HUES6 (cell line): ENCODE measurements around the gene NTN5.
"Not testable (repeated sequence)": the region's sequence is repeated elsewhere in the genome, so short reads cannot be mapped to it uniquely, and the experiment has no call there.

Experiments
- H3K27ac ChIP-seq: 2 replicates; pipeline ENCODE4 v1.7.0; 2013; ENCODE audit warnings: low read depth, mild to moderate bottlenecking, low read length, inconsistent platforms
- H3K27me3 ChIP-seq: 2 replicates; pipeline ENCODE4 v1.6.1; 2013; ENCODE audit warnings: low read length; ENCODE audit not compliant: control insufficient read depth, insufficient read depth
- H3K36me3 ChIP-seq: 2 replicates; pipeline ENCODE4 v1.6.1; 2013; ENCODE audit warnings: low read length; ENCODE audit not compliant: control insufficient read depth, insufficient read depth
- H3K4me1 ChIP-seq: 2 replicates; pipeline ENCODE4 v1.6.1; 2013; ENCODE audit warnings: low read length; ENCODE audit not compliant: control insufficient read depth, insufficient read depth
- H3K4me3 ChIP-seq: 2 replicates; pipeline ENCODE4 v1.5.1; 2013; ENCODE audit warnings: low read depth, low read length
- H3K9ac ChIP-seq: one replicate; pipeline ENCODE4 v1.6.1; 2013; ENCODE audit warnings: mild to moderate bottlenecking, low read length
- H3K9me3 ChIP-seq: 2 replicates; pipeline ENCODE4 v1.6.1; 2013; ENCODE audit warnings: low read depth, low read length; ENCODE audit not compliant: control insufficient read depth, insufficient read depth

Gene NTN5

DNA sequence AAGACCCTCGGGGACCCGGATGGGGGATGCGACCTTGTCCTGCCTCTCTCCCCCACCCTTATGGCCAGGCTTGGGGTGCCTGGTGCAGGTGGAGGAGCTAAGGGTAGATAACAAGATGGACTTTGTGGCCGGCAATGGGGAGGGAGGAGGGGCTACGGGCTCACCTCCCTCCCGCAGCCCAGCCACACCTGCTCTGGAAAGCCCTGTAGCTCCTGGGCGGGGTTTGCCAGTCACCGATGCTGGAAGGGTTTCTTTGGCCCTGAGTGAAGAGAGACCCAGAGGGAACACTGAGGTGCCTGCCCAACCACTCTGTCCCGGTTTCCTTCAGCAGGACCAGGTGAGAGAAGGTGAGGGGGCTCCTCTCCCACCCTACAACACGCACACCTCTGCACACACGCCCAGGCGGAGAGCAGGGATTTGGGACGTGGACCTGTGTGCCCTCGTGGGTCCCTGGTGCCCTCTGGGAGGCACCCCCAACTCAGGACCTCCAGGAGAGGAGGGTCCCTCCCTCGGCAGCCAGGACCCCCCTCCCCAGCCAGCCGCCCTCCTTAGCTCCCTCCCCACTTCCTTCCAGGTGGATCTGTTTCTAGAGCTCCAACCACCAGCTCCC lies 23.0 kb upstream of the NTN5 start, which contains the start of gene FUT2:
FUT2 (plus strand) TSS at position 229 of the 610 bp plus-strand sequence. CDS start 6,986 bp downstream, outside the sequence.
- H3K27ac ChIP-seq, result no peak within 1 kb of the TSS
- peaks cover 6% of the 10 kb centered on the region; the same call in 1 of the 2 replicates for H3K27me3 ChIP-seq
- peak within 1 kb of the TSS; percentile 63 for H3K9ac ChIP-seq
- H3K4me1 ChIP-seq, result peaks cover 5% of the 10 kb centered on the region; the same call in 1 of the 2 replicates
- H3K4me3 ChIP-seq, result peak within 1 kb of the TSS; percentile 84
- H3K9me3 ChIP-seq, result no peaks in the 10 kb centered on the region
- H3K36me3 ChIP-seq, result no peaks in the 10 kb centered on the region

DNA sequence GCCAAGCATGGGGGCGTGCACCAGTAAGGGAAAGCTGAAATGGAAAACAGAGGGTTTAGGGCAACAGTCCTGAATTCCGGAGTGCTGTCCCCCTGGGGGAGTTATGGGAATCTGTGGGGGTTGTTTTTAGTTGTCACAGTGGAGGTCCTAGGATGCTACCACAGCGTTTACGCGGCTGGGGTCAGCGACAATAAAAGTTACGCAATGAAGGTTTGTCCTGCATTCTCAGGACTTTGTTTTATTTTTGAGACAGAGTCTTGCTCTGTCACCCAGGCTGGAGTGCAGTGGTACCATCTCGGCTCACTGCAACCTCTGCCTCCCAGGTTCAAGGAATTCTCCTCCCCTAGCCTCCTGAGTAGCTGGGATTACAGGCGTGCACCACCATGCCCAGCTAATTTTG lies 20.8 kb upstream of the NTN5 start:
- not testable (repeated sequence) for H3K27ac ChIP-seq, H3K27me3 ChIP-seq

DNA sequence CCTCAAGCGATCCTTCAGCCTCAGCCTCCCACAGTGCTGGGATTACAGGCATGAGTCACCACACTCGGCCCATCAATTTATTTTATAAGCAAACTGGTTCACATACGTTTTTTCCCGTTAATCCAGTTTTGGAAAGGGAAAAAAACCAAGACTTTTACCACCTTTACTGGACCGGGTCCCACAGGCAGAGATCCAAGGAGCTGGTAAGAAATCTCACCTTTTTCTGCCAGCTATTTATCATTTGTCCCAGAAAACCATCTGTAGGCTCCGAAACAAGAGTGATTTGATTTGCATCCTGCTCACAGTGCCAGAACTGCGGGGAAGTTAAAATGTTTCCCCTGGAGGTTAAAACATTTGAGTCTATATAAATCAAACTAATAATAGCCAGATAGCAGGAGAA lies 16.6 kb upstream of the NTN5 start:
- no peaks in the 10 kb centered on the region for H3K36me3 ChIP-seq
- H3K4me3 ChIP-seq, result no peak overlapping the region
- no peaks in the 10 kb centered on the region for H3K27me3 ChIP-seq
- no peaks in the 10 kb centered on the region for H3K9me3 ChIP-seq
- H3K27ac ChIP-seq, result no peak overlapping the region
- no peaks in the 10 kb centered on the region for H3K4me1 ChIP-seq
- H3K9ac ChIP-seq, result no peak overlapping the region

More for the DNA sequence above, 20.8 kb upstream of the NTN5 start:
- not testable (repeated sequence) for H3K4me3 ChIP-seq, H3K9ac ChIP-seq, H3K9me3 ChIP-seq, H3K36me3 ChIP-seq, H3K4me1 ChIP-seq

DNA sequence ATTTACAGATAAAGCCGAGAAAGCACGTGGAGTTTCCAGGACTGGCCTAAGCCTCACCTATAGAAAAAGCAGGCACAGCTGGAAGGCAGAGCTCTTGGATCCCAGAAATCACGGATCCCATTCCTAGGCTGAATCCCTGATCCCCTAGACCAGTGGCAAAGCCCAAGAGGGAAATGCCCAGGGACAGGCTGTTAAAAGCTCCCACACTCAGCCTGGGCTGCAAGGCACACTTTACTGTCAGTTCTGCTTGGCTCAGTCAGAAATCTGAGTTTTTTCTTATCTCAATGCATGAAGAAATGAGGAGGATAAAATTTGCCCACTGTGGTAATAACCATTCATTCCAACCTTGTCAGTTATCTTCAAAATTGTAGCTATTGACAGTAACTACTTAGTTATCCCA lies 15.0 kb upstream of the NTN5 start:
- Histone ChIP-seq H3K4me1 (no peaks in the 10 kb centered on the region), H3K9ac (no peak overlapping the region), H3K9me3 (no peaks in the 10 kb centered on the region), H3K27ac (no peak overlapping the region), H3K27me3 (no peaks in the 10 kb centered on the region), H3K36me3 (no peaks in the 10 kb centered on the region), H3K4me3 (no peak overlapping the region)

DNA sequence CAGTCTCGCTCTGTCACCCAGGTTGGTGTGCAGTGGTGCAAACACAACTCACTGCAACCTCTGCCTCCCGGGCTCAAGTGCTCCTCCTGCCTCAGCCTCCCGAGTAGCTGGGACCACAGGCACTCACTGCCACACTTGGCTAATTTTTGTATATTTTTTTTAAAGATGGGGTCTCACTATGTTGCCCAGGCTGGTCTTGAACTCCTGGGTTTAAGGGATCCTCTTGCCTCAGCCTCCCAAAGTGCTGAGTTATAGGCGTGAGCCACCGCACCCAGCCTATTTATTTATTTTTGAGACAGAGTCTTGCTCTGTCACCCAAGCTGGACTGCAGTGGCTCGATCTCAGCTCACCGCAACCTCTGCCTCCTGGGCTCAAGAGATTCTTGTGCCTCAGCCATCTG lies 13.8 kb upstream of the NTN5 start:
- not testable (repeated sequence) for H3K9ac ChIP-seq, H3K27ac ChIP-seq, H3K36me3 ChIP-seq, H3K9me3 ChIP-seq, H3K27me3 ChIP-seq, H3K4me3 ChIP-seq, H3K4me1 ChIP-seq

DNA sequence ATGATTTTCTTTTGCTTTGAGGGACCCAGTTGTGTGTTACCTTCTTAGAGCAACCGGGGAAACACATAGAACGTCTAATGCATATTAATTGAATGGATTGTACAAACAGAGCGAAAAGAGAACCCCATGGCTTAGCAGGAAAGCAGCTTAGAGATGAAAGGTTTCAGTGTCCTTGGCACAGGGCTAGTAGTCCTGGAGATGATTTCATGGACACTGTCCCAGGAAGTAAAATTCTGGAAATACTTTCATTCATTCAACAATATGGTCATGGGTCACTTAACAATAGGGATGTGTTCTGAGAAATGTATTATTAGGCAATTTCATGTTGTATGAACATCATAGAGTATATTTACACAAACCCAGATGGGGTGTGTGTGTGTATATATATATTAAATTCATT lies 13.3 kb upstream of the NTN5 start:
- no peak overlapping the region for H3K4me3 ChIP-seq
- H3K9ac ChIP-seq, result no peak overlapping the region
- no peaks in the 10 kb centered on the region for H3K9me3 ChIP-seq
- no peaks in the 10 kb centered on the region for H3K4me1 ChIP-seq
- H3K27ac ChIP-seq, result no peak overlapping the region
- H3K36me3 ChIP-seq, result no peaks in the 10 kb centered on the region
- H3K27me3 ChIP-seq, result no peaks in the 10 kb centered on the region

DNA sequence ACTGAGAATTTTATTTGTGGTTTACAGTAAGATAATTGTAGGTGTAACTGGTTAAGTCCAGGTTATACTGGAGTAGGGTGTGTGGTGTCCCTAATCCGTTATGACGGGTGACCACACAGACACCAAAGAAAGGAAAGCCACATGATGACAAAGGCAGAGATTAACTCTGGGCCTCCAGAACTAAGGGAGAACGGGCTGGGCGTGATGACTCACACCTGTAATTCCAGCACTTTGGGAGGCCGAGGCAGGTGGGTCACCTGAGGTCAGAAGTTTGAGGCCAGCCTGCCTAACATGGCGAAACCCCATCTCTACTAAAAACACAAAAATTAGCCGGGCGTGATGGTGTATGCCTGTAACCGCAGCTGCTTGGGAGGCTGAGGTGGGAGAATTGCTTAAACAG lies 12.8 kb upstream of the NTN5 start:
- H3K9ac ChIP-seq, result no peak overlapping the region
- no peak overlapping the region for H3K4me3 ChIP-seq
- no peak overlapping the region for H3K27ac ChIP-seq
- H3K9me3 ChIP-seq, result no peaks in the 10 kb centered on the region
- no peaks in the 10 kb centered on the region for H3K27me3 ChIP-seq
- H3K4me1 ChIP-seq, result no peaks in the 10 kb centered on the region
- H3K36me3 ChIP-seq, result no peaks in the 10 kb centered on the region

DNA sequence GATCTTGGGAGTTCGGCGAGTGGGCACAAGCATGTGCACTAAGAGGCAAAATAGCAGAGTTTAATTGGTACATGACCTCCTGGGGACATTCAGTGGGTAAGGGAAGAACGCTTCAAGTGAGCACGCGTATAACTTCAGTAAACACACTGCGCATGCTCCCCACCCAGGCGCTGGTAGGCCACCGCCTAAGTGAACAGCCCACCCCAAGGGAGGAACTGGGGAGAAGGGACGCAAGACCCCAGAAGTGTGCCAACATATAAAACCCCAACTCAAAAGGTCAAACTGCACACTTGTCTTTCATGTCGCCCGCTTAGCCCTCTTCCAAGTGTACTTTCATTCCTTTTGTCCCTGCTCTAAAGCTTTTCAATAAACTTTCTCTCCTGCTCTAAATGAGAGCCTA lies 10.5 kb upstream of the NTN5 start:
- Histone ChIP-seq H3K9me3 (no peaks in the 10 kb centered on the region), H3K27me3 (no peaks in the 10 kb centered on the region), H3K9ac (no peak overlapping the region), H3K4me1 (no peaks in the 10 kb centered on the region), H3K4me3 (no peak overlapping the region), H3K36me3 (no peaks in the 10 kb centered on the region), H3K27ac (no peak overlapping the region)

DNA sequence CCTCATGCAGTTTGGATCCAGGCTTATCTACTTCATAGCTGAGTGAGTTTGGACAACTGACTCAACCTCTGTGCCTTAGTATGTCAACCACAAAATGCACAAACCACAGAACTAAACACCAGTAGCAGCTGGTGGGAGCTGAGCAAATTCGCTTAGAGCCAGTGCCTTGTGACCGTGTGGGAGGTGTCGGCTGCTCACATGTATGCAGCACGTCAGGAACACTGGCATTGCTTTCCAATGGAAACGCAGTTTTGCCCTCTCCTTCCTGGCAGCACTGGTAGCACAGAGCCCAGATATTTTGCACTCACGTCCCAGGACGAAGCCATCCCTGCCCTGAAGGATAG lies 8.3 kb upstream of the NTN5 start:
- no peak overlapping the region for H3K9ac ChIP-seq
- no peaks in the 10 kb centered on the region for H3K9me3 ChIP-seq
- no peak overlapping the region for H3K27ac ChIP-seq
- no peak overlapping the region for H3K4me3 ChIP-seq
- H3K36me3 ChIP-seq, result no peaks in the 10 kb centered on the region
- no peaks in the 10 kb centered on the region for H3K4me1 ChIP-seq
- no peaks in the 10 kb centered on the region for H3K27me3 ChIP-seq

DNA sequence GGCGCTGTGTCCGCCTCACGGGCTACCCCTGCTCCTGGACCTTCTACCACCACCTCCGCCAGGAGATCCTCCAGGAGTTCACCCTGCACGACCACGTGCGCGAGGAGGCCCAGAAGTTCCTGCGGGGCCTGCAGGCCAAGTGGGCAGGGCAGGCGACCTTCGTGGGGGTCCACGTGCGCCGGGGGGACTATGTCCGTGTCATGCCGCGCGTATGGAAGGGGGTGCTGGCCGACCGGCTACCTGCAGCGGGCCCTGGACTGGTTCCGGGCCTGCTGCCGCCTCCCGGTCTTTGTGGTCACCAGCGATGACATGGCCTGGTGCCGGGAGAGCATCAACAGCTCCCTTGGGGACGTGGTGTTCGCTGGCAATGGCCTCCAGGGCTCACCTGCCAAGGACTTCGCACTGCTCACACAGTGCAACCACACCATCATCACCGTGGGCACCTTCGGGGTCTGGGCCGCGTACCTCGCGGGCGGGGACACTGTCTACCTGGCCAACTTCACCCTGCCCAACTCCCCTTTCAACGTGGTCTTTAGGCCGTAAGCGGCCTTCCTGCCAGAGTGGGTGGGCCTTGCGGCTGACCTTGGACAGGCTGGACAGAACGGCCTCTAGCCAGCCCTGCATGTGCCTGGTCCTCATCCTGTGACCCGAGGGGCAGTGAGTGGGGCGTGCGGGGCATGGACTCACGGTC lies 7.8 kb upstream of the NTN5 start:
- no peaks in the 10 kb centered on the region for H3K27me3 ChIP-seq
- no peaks in the 10 kb centered on the region for H3K36me3 ChIP-seq
- H3K9me3 ChIP-seq, result no peaks in the 10 kb centered on the region
- H3K27ac ChIP-seq, result no peak overlapping the region
- H3K4me3 ChIP-seq, result no peak overlapping the region
- H3K4me1 ChIP-seq, result peaks cover 2% of the 10 kb centered on the region
- no peak overlapping the region for H3K9ac ChIP-seq

DNA sequence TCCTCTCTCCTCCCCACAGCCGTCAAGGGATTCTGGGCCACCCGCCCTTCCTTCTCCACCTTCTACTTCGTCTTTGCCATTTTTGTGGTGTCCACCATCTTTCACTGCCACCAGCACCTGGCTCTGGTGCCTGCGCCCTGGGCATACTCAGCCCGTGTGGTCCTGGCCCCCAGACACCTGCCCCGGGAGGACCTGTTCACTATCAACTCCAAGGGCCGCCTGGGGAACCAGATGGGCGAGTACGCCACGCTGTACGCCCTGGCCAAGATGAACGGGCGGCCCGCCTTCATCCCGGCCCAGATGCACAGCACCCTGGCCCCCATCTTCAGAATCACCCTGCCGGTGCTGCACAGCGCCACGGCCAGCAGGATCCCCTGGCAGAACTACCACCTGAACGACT lies 7.2 kb upstream of the NTN5 start:
- not testable (repeated sequence) for H3K27ac ChIP-seq, H3K4me1 ChIP-seq, H3K36me3 ChIP-seq, H3K4me3 ChIP-seq, H3K9me3 ChIP-seq, H3K9ac ChIP-seq, H3K27me3 ChIP-seq
